Measurements from ENCODE around the gene PPP1R12A. TPM values are rescaled to one million over a fixed set of nuclear protein-coding genes. Genes with fewer than 3 reads are reported as not detected.
A peak's percentile ranks its signal among the peaks of the same experiment; 100 is the strongest.

Gene PPP1R12A
- total RNA-seq, 1 donor from 2014 or later, result 86.7 TPM

GRCh38 chr12:79933532-79934264 lies 1.2 kb downstream of the PPP1R12A start:
- Mint-ChIP-seq H3K27me3 (ENCODE audit: insufficient read depth, low read depth) (no peaks in the 10 kb centered on the region), H3K36me3 (peaks cover 6% of the 10 kb centered on the region), H3K27ac (peak overlapping the region; percentile 95), H3K9me3 (peaks cover 3% of the 10 kb centered on the region), H3K4me3 (peak overlapping the region; percentile 100), H3K4me1 (peaks cover 29% of the 10 kb centered on the region)
- H2AFZ ChIP-seq (replicated peaks), result peak overlapping the region; percentile 42
- peak; percentile 32 for DNase-seq (ENCODE audit: low spot score)
- peak overlapping the region; percentile 83 for H3K27ac ChIP-seq
- no peaks in the 10 kb centered on the region for H3K36me3 ChIP-seq
- peaks cover 27% of the 10 kb centered on the region for H3F3A ChIP-seq (ENCODE audit: low read depth)
- H3K4me2 ChIP-seq, result peak overlapping the region; percentile 92
- peak overlapping the region; percentile 79 for H3K9ac ChIP-seq
- peaks cover 22% of the 10 kb centered on the region for H3K4me1 ChIP-seq
- peaks cover 49% of the 10 kb centered on the region for H4K20me1 ChIP-seq (ENCODE audit: low read depth)
- H3K27me3 ChIP-seq, result no peaks in the 10 kb centered on the region
- H3K4me3 ChIP-seq, result peak overlapping the region; percentile 92
- peaks cover 65% of the 10 kb centered on the region for H3K79me2 ChIP-seq (ENCODE audit: low read depth)
- no peak for TF ChIP-seq CTCF (IDR thresholded peaks at IDR 0.05)
- no peak for TF ChIP-seq EZH2phosphoT487 (IDR thresholded peaks at IDR 0.05)
- TF ChIP-seq EZH2 (IDR thresholded peaks at IDR 0.05), result no peak
- no peaks in the 10 kb centered on the region for H3K9me3 ChIP-seq (ENCODE audit: low read depth)

- H3K4me3 Mint-ChIP-seq, result peak overlapping the region; percentile 100
- Histone ChIP-seq H3K27ac (no peak overlapping the region), H3K4me2 (peak overlapping the region; percentile 92), H3K36me3 (no peaks in the 10 kb centered on the region), H2AFZ (replicated peaks) (no peak overlapping the region), H3K27me3 (no peaks in the 10 kb centered on the region), H3K79me2 (ENCODE audit: low read depth) (peaks cover 72% of the 10 kb centered on the region), H3F3A (ENCODE audit: low read depth) (peaks cover 27% of the 10 kb centered on the region), H3K9me3 (ENCODE audit: low read depth) (no peaks in the 10 kb centered on the region), H3K4me1 (peaks cover 22% of the 10 kb centered on the region), H3K9ac (peak overlapping the region; percentile 79), H4K20me1 (ENCODE audit: low read depth) (peaks cover 53% of the 10 kb centered on the region), H3K4me3 (peak overlapping the region; percentile 92)
- no peak for DNase-seq (ENCODE audit: low spot score)
- H3K36me3 Mint-ChIP-seq, result peaks cover 6% of the 10 kb centered on the region
- no peak for TF ChIP-seq EZH2 (IDR thresholded peaks at IDR 0.05)
- no peak for TF ChIP-seq EZH2phosphoT487 (IDR thresholded peaks at IDR 0.05)
- no peak for TF ChIP-seq CTCF (IDR thresholded peaks at IDR 0.05)
- H3K9me3 Mint-ChIP-seq, result peaks cover 3% of the 10 kb centered on the region
- H3K27ac Mint-ChIP-seq, result peak overlapping the region; percentile 80
- peaks cover 29% of the 10 kb centered on the region for H3K4me1 Mint-ChIP-seq
- no peaks in the 10 kb centered on the region for H3K27me3 Mint-ChIP-seq (ENCODE audit: insufficient read depth, low read depth)
Measured at GRCh38 chr12:79933043-79933442, 1.9 kb downstream of the PPP1R12A start.

GRCh38 chr12:79932357-79932756 lies 2.5 kb downstream of the PPP1R12A start:
- H3K9me3 ChIP-seq (ENCODE audit: low read depth), result no peaks in the 10 kb centered on the region
- H3F3A ChIP-seq (ENCODE audit: low read depth), result peaks cover 27% of the 10 kb centered on the region
- H3K4me1 ChIP-seq, result peaks cover 22% of the 10 kb centered on the region
- Mint-ChIP-seq H3K4me3 (peak overlapping the region; percentile 100), H3K9me3 (peaks cover 3% of the 10 kb centered on the region), H3K36me3 (peaks cover 6% of the 10 kb centered on the region), H3K27ac (no peak overlapping the region), H3K27me3 (ENCODE audit: insufficient read depth, low read depth) (no peaks in the 10 kb centered on the region), H3K4me1 (peaks cover 29% of the 10 kb centered on the region)
- no peak overlapping the region for H2AFZ ChIP-seq (replicated peaks)
- H3K4me2 ChIP-seq, result peak overlapping the region; percentile 92
- H4K20me1 ChIP-seq (ENCODE audit: low read depth), result peaks cover 60% of the 10 kb centered on the region
- H3K79me2 ChIP-seq (ENCODE audit: low read depth), result peaks cover 78% of the 10 kb centered on the region
- TF ChIP-seq EZH2phosphoT487 (IDR thresholded peaks at IDR 0.05) (no peak), EZH2 (IDR thresholded peaks at IDR 0.05) (no peak), CTCF (IDR thresholded peaks at IDR 0.05) (no peak)
- no peak overlapping the region for H3K27ac ChIP-seq
- no peaks in the 10 kb centered on the region for H3K27me3 ChIP-seq
- no peak for DNase-seq (ENCODE audit: low spot score)
- peak overlapping the region; percentile 92 for H3K4me3 ChIP-seq
- no peaks in the 10 kb centered on the region for H3K36me3 ChIP-seq
- peak overlapping the region; percentile 3 for H3K9ac ChIP-seq
